ENCODE measurements around the gene ITPRIP. TPM values are rescaled to one million over a fixed set of nuclear protein-coding genes. Genes with fewer than 3 reads are reported as not detected.

ITPRIP gene
- total and polyA plus RNA-seq, 4 donors, result 4.3 to 51.4 (median 18.9) TPM

DNA sequence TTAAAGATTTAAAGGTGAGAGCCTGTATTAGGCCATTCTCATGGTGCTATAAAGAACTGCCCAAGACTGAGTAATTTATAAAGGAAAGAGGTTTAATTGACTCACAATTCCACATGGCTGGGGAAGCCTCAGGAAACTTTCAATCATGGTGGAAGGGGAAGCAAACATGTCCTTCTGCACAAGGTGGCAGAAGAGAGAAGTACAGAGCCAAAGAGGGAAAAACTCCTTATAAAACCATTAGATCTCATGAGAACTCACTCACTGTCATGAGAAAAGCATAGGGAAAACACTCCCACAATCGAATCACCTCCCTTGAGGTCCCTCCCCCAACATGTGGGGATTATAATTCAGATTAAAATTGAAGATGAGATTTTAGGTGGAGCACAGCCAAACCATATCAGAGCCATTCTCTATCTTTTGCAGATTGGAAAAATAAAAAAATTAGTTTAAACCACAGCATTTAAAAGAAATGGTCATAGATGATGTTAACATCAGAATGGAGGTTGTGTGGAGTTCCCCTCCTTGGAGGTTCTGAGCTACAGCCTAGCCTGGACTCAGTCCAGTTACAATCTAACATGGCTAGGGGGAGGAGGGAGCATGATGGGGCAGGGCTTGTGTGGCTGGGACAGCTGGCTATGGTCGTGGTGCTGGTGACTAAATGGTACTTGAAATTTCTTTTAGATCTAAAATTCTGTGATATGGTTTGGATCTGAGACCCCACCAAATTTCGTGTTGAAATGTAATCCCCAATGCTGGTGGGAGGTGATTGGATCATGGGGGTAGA lies 36.2 kb downstream of the ITPRIP start:
- DNase-seq, result no peak
- H3K4me3 ChIP-seq (ENCODE audit: low read length in 2 of 2), result no peak overlapping the region
- H3K36me3 ChIP-seq (ENCODE audit: control insufficient read depth in 1 of 2, insufficient read depth in 2 of 2, low read length in 1 of 2), result no peaks in the 10 kb centered on the region
- H3K27me3 ChIP-seq (ENCODE audit: control insufficient read depth in 1 of 2, insufficient read depth in 2 of 2, low read length in 1 of 2), result no peaks in the 10 kb centered on the region
- intact Hi-C loops (cut with DNase I), result loop anchor here (2.0 to 10.0 kb wide), 2 partner anchors 37 to 143 kb away; partner anchors contain the start of gene ITPRIP (in 1 of the 2)
- no peak for ATAC-seq (ENCODE audit: low FRiP score)
- no peak overlapping the region for H3K27ac ChIP-seq (ENCODE audit: low read depth in 1 of 2, low read length in 2 of 2)
- peaks cover 0 to 4% of the 10 kb centered on the region in 2 donors for H3K4me1 ChIP-seq (ENCODE audit: control insufficient read depth in 1 of 2, insufficient read depth in 2 of 2, low read length in 2 of 2)
- no peaks in the 10 kb centered on the region for H3K9me3 ChIP-seq (ENCODE audit: control insufficient read depth, low read length)
- WGBS, 2 donors, result 63 to 68% methylated on average over 3 of the region's 3 CpGs

DNA sequence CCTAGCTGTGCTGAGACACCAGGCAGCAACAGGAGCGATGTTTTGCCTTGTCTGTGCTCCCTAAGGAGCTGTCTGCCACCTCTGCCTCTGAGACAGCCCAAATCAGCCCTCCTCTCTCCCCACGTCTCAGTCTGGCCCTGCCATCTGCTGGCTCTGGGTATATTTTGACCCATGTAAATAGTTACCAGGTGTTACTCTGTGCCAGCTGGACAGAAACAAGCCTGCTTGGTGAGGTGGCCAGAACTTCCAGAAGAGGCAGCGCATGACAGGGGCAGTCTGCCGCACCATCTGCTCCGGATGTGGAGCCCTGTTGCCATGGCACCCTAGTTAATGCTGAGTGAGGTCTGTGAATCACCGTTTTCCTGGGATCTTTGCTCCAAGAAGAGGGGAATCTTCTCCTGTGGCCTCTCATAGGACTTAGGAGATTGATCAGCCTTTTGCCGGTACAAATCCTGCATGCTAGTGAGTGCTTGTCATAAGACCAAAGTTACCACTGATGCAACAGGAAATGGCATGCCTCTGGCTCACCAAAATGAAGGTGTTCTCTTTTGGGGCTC lies 37.5 kb downstream of the ITPRIP start:
- DNase-seq (peak; percentile 87 to 91), ATAC-seq (ENCODE audit: low FRiP score) (peak; percentile 83)
- no peak overlapping the region for H3K4me3 ChIP-seq (ENCODE audit: low read length in 2 of 2)
- no peaks in the 10 kb centered on the region for H3K27me3 ChIP-seq (ENCODE audit: control insufficient read depth in 1 of 2, insufficient read depth in 2 of 2, low read length in 1 of 2)
- WGBS, 2 donors, result 5 to 8% methylated on average over 7 of the region's 7 CpGs
- peaks cover 0 to 4% of the 10 kb centered on the region in 2 donors for H3K4me1 ChIP-seq (ENCODE audit: control insufficient read depth in 1 of 2, insufficient read depth in 2 of 2, low read length in 2 of 2)
- peak overlapping the region; percentile 87 to 97 for H3K27ac ChIP-seq (ENCODE audit: low read depth in 1 of 2, low read length in 2 of 2)
- H3K36me3 ChIP-seq (ENCODE audit: control insufficient read depth in 1 of 2, insufficient read depth in 2 of 2, low read length in 1 of 2), result no peaks in the 10 kb centered on the region
- H3K9me3 ChIP-seq (ENCODE audit: control insufficient read depth, low read length), result no peaks in the 10 kb centered on the region
- intact Hi-C loops (cut with DNase I), result loop anchor here (2.0 to 10.0 kb wide), 2 partner anchors 38 to 144 kb away; partner anchors contain the start of gene ITPRIP (in 1 of the 2)

DNA sequence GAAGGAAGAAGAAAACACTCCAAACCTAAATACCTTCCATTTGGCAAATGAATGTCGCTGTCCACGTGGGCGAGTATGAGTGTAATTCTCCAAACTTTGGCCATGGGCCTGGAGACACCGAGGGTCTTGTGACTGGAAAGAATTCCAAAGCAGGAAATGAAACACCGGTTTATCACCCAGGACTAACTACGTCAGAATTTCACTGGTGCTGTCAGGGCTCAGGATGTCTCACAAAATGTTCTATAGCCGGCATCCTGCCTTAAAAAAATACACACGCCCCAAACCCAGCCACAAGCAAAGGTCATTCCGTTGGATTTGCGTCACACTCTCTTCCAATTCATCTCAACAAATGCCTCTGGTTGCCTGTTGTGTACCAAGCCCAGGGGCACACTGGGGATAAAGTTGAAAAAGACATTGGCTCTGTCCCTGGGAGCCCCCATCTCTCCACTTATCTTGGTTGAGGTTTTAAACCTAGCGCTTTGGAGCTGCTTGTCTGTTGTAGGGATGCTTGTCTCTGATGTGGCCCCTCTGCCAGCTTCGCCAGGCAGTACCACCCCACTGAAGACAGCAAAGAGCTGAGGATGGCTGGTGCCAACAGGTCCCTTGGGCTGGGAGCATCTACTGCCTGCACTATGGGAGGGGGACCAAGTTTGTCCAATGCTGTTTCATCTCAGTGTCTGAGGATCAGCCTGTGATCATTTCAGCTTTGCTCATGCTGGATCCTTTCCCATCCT lies 38.1 kb downstream of the ITPRIP start:
- peak overlapping the region; percentile 87 to 97 for H3K27ac ChIP-seq (ENCODE audit: low read depth in 1 of 2, low read length in 2 of 2)
- H3K4me3 ChIP-seq (ENCODE audit: low read length in 2 of 2), result no peak overlapping the region
- DNase-seq, result peak; percentile 78 to 86

DNA sequence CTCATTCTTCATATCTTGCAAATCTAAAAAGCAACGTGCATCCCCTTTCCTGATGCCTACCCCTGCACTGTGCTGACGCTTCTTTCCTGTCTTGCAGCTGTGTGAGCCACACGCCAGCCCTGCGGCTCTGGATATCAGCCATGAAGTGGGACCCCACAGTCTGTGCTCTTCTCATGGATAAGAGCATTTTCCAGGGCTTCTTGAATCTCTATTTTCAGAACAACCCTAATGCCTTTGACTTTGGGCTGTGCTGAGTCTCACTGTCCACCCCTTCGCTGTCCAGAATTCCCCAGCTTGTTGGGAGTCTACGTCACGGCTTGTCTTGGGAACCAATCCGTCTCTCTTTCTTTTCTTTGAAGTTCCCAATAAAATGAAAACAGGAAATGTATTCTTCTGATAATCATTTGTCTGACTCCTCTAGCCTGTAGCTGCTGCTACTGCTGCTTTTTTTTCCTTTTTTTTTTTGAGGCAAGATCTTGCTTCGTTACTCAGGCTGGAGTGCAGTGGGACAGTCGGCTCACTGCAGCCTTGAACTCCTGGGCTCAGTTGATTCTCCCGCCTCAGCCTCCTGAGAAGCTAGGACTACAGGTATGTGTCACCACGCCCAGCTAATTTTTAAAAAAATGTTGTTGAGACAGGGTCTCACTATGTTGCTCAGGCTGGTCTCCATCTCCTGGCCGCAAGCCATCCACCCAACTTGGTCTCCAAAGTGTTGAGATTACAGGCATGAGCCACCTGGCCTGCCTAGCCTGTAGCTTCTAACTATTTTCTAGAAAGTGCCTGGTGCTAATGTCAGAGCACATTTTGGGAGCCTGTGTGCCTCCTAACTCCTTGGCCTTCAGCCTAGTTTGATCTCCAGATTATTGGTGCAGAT lies 39.0 kb downstream of the ITPRIP start:
- DNase-seq (no peak), ATAC-seq (ENCODE audit: low FRiP score) (no peak)
- Histone ChIP-seq H3K4me3 (ENCODE audit: low read length in 2 of 2) (no peak overlapping the region), H3K9me3 (ENCODE audit: control insufficient read depth, low read length) (no peaks in the 10 kb centered on the region), H3K4me1 (ENCODE audit: control insufficient read depth in 1 of 2, insufficient read depth in 2 of 2, low read length in 2 of 2) (peaks cover 0 to 4% of the 10 kb centered on the region in 2 donors), H3K36me3 (ENCODE audit: control insufficient read depth in 1 of 2, insufficient read depth in 2 of 2, low read length in 1 of 2) (no peaks in the 10 kb centered on the region), H3K27ac (ENCODE audit: low read depth in 1 of 2, low read length in 2 of 2) (peak overlapping the region; percentile 38 to 92), H3K27me3 (ENCODE audit: control insufficient read depth in 1 of 2, insufficient read depth in 2 of 2, low read length in 1 of 2) (no peaks in the 10 kb centered on the region)
- intact Hi-C loops (cut with DNase I), result no loop called here
- WGBS, 2 donors, result 62 to 67% methylated on average over 13 of the region's 13 CpGs

More for the DNA sequence above, 38.1 kb downstream of the ITPRIP start:
- Histone ChIP-seq H3K27me3 (ENCODE audit: control insufficient read depth in 1 of 2, insufficient read depth in 2 of 2, low read length in 1 of 2) (no peaks in the 10 kb centered on the region), H3K4me1 (ENCODE audit: control insufficient read depth in 1 of 2, insufficient read depth in 2 of 2, low read length in 2 of 2) (peaks cover 0 to 4% of the 10 kb centered on the region in 2 donors), H3K36me3 (ENCODE audit: control insufficient read depth in 1 of 2, insufficient read depth in 2 of 2, low read length in 1 of 2) (no peaks in the 10 kb centered on the region), H3K9me3 (ENCODE audit: control insufficient read depth, low read length) (no peaks in the 10 kb centered on the region)
- WGBS, 2 donors, result 24% methylated on average over 12 of the region's 12 CpGs
- intact Hi-C loops (cut with DNase I), result loop anchor here (2.0 to 10.0 kb wide), 2 partner anchors 39 to 145 kb away; partner anchors contain the start of gene ITPRIP (in 1 of the 2)
- peak; percentile 74 for ATAC-seq (ENCODE audit: low FRiP score)

DNA sequence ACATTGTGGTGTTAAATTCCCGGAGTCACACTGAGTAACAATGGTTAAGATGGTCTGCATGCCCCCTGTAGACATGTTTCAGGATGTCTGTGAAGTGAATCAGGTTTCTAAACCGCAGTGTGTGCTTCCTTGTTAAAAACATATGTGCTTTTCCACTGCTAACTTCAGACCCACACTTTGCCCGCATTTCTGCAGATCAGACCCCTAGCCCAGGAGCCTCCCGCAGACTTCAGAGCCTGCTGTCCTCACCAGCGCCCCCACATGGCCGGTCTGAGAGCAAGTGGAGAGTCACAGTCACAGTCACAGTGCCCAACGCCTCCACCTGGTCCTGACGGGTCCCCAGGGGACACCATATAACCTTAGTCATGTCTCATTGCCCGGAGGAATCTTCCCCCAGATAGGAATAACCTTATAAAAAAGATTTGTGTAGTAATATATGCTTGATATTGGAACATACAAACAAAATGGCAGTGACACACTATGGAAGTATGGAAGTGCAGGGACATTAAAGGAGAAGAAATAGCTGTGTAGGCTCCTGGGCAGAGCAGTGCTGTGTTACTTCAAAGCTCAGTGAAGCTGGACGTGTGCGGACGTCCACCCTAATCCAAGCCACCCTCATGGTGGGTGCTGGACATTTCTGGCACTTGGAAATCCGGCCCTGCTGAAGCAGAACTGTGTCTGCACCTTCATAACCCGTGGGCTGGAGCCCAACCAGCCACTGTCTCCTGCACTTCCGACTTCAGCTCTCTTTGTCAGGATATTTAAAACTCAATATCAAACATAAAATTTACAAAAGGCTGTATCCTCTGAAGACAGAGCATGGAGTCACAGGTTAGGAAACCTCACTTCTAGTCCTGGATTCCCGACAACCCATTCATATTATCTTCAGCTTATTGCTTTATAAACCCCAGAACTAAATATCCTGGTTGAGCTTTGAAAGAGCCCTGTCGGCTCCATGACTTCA lies 40.3 kb downstream of the ITPRIP start:
- H3K9me3 ChIP-seq (ENCODE audit: control insufficient read depth, low read length), result no peaks in the 10 kb centered on the region
- H3K36me3 ChIP-seq (ENCODE audit: control insufficient read depth in 1 of 2, insufficient read depth in 2 of 2, low read length in 1 of 2), result no peaks in the 10 kb centered on the region
- WGBS, 2 donors, result 72% methylated on average over 17 of the region's 17 CpGs
- ATAC-seq (ENCODE audit: low FRiP score), result no peak
- intact Hi-C loops (cut with DNase I), result no loop called here
- H3K27ac ChIP-seq (ENCODE audit: low read depth in 1 of 2, low read length in 2 of 2), result no peak overlapping the region
- no peak overlapping the region for H3K4me3 ChIP-seq (ENCODE audit: low read length in 2 of 2)
- H3K4me1 ChIP-seq (ENCODE audit: control insufficient read depth in 1 of 2, insufficient read depth in 2 of 2, low read length in 2 of 2), result peaks cover 0 to 4% of the 10 kb centered on the region in 2 donors
- no peak for DNase-seq
- H3K27me3 ChIP-seq (ENCODE audit: control insufficient read depth in 1 of 2, insufficient read depth in 2 of 2, low read length in 1 of 2), result no peaks in the 10 kb centered on the region

DNA sequence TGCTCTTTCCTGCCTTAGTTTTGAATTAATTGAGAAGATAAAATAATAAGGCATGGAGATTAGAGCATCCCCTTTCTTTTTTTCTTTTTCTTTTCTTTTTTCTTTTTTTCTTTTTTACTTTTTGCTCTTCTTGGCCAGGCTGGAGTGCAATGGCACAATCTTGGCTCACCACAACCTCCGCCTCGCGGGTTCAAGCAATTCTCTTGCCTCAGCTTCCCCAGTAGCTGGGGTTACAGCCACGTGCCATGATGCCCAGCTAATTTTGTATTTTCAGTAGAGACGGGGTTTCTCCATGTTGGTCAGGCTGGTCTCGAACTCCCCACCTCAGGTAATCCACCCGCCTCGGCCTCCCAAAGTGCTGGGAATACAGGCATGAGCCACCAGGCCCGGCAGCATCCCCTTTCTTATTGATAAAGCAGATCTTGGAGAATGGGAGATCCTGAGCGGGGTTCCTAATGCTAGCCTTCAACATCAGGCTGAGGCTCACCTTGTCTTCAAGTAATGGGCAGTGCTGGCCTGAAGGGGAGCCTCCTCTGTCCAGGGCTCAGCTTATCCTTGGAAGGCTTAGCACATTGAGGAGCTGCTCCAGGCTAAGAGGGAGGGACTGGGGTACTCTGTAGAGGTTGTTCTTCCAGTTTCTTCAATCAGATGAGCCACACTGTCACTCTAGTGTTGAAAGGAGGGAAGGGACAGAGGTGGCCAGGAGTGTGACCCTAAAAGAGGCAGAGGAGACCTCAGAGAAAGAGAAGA lies 41.4 kb downstream of the ITPRIP start:
- no peak overlapping the region for H3K4me3 ChIP-seq (ENCODE audit: low read length in 2 of 2)
- DNase-seq, result no peak
- intact Hi-C loops (cut with DNase I), result no loop called here
- H3K27me3 ChIP-seq (ENCODE audit: control insufficient read depth in 1 of 2, insufficient read depth in 2 of 2, low read length in 1 of 2), result no peaks in the 10 kb centered on the region
- H3K36me3 ChIP-seq (ENCODE audit: control insufficient read depth in 1 of 2, insufficient read depth in 2 of 2, low read length in 1 of 2), result no peaks in the 10 kb centered on the region
- no peaks in the 10 kb centered on the region for H3K9me3 ChIP-seq (ENCODE audit: control insufficient read depth, low read length)
- no peak overlapping the region for H3K27ac ChIP-seq (ENCODE audit: low read depth in 1 of 2, low read length in 2 of 2)
- peaks cover 0 to 4% of the 10 kb centered on the region in 2 donors for H3K4me1 ChIP-seq (ENCODE audit: control insufficient read depth in 1 of 2, insufficient read depth in 2 of 2, low read length in 2 of 2)
- 96 to 97% methylated on average over 10 of the region's 10 CpGs for WGBS, 2 donors
- ATAC-seq (ENCODE audit: low FRiP score), result no peak

DNA sequence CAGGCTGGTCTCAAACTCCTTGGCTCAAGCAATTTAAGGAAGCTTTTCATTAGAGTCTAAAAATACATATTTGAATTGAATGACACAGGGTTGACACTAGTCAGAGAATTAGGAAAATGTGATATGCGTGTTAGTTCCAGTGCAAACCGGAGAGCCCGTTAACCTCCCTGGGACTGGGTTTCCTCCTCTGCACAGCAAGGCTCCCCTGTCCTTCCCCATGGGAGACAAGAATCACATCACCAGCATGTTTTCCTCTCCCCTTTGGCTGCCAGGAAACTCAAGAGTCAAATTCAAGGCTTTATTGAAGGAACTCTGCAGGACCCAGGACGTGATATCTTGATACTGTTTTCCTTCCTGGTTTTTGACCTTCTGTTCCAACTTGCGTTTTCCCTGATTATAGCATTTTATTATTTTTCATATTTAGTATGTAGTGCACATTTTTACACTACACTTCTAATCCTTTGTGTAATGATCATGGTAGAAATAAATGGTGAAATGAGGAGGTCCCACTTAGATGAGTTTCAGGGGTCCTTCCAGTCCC lies 44.4 kb downstream of the ITPRIP start:
- Histone ChIP-seq H3K9me3 (ENCODE audit: control insufficient read depth, low read length) (no peaks in the 10 kb centered on the region), H3K4me3 (ENCODE audit: low read length in 2 of 2) (no peak overlapping the region), H3K36me3 (ENCODE audit: control insufficient read depth in 1 of 2, insufficient read depth in 2 of 2, low read length in 1 of 2) (no peaks in the 10 kb centered on the region), H3K27me3 (ENCODE audit: control insufficient read depth in 1 of 2, insufficient read depth in 2 of 2, low read length in 1 of 2) (no peaks in the 10 kb centered on the region), H3K4me1 (ENCODE audit: control insufficient read depth in 1 of 2, insufficient read depth in 2 of 2, low read length in 2 of 2) (no peaks in the 10 kb centered on the region), H3K27ac (ENCODE audit: low read depth in 1 of 2, low read length in 2 of 2) (no peak overlapping the region)
- 92 to 94% methylated on average over 5 of the region's 5 CpGs for WGBS, 2 donors
- DNase-seq, result no peak
- intact Hi-C loops (cut with DNase I), result no loop called here
- no peak for ATAC-seq (ENCODE audit: low FRiP score)
